Activated T-cell treated with anti-CD3 and anti-CD28 coated beads for 24 hours (primary cell): ENCODE data around the gene SMIM35.
"Not testable (repeated sequence)": the region's sequence is repeated elsewhere in the genome, so short reads cannot be mapped to it uniquely, and the experiment has no call there.

Source experiments
- DNase-seq: peaks from one replicate; pipeline ENCODE4 v3.0.0-alpha.2; 2020; ENCODE audit warnings: low read depth

The SMIM35 gene

DNA sequence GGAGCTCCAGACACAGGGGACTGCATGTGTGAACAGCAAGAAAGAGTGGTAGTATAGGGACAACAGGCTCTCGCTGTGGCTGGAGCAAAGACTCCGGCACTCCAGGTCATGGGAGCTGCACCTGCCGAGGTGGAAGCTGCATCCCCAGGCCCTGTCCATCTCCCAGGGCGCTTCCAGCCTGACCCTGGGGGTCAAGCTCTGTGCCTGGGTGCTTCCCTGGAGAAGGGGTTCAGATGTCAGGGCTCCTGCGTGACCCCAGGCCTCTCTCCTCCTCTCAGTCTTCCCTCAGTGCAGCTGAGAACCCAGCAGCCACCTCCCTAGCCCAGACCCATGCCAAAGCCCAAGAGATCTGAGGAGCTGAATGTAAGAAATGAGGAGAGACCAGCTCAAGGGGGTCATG is 6.5 kb downstream of the SMIM35 start:
- no peak for DNase-seq

GRCh38 chr11:118079491-118079890 is 7.3 kb downstream of the SMIM35 start:
- DNase-seq: no peak

- DNase-seq: no peak
Measured at GRCh38 chr11:118078911-118079411, 7.8 kb downstream of the SMIM35 start.

- no peak for DNase-seq
Measured at GRCh38 chr11:118076754-118077281, 9.9 kb downstream of the SMIM35 start, which contains the start of gene TMPRSS4. Gene TMPRSS4, plus strand, starts transcription at chr11:118077078. Its CDS starts 225 bp downstream, at chr11:118077303.

DNA sequence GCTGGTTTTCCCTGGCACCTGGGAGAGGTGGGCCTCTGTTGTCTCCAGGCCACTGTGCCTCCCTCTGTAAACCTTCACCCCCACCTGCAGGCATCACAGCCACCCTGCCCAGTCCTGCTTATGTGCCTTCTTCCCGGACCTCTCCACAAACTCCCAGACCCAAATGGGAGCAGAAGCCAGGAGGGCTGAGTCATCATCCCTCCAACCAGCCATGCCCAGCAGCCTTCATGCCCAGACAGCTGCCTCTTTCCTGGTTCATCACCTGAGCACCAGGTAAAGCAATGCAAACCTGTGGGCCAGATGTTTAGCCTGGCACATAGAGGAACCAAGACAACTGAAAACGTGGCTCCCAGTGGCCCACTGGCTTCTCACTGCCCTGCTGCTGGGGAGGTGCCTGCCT is 12.0 kb downstream of the SMIM35 start:
- no peak for DNase-seq

DNA sequence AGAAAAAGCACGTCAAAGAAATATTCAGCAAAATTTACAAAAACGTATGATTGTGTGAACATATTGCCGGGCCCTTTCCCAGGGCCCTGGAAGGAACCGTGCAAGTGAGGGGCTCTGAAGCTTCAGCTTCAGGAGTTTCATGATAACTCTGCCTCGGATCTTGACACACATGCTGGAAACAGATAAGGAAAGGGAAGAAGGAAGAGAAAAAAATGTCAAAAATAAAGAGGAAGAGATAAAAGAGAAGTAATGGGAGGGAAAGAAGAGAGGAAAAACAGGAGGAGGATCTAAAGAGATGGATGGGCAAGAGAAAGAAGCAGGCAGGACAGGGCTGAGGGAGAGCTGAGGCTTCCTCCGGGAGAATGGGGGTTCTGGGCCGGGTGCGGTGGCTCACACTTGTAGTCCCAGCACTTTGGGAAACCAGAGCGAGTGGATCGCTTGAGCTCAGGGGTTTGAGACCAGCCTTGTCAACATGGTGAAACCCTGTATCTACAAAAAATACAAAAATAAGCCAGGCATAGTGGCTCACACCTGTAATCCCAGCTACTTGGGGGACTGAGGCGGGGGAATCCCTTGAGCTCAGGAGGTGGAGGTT is 12.6 kb downstream of the SMIM35 start:
- no peak for DNase-seq

- no peak for DNase-seq
Measured at GRCh38 chr11:118073554-118073953, 13.2 kb downstream of the SMIM35 start.

GRCh38 chr11:118071416-118072030 is 15.2 kb downstream of the SMIM35 start:
- no peak for DNase-seq

GRCh38 chr11:118068945-118069612 is 17.7 kb downstream of the SMIM35 start:
- DNase-seq: no peak

- no peak for DNase-seq
Measured at GRCh38 chr11:118068206-118068944, 18.4 kb downstream of the SMIM35 start.

- DNase-seq: no peak
Measured at GRCh38 chr11:118067006-118067405, 19.8 kb downstream of the SMIM35 start.

DNA sequence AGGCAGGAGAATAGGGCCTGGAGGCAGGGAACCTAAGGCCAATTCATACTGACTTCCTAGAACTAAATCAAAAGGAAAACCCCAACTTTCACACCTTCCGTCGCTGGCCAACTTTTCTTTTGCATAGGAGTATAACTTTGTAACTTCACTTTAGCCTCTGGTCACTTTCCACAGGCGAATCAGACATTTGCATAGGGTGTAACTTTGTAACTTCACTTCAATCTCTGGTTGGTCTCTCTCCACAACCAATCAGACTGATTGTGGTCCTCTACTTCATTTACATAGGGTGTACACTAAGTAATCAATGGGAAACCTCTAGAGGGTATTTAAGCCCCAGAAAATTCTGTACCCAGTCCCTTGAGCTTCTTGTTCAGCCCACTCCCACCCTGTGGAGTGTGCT is 21.4 kb downstream of the SMIM35 start:
- no peak for DNase-seq

GRCh38 chr11:118064956-118065355 is 21.8 kb downstream of the SMIM35 start:
- DNase-seq: no peak

DNA sequence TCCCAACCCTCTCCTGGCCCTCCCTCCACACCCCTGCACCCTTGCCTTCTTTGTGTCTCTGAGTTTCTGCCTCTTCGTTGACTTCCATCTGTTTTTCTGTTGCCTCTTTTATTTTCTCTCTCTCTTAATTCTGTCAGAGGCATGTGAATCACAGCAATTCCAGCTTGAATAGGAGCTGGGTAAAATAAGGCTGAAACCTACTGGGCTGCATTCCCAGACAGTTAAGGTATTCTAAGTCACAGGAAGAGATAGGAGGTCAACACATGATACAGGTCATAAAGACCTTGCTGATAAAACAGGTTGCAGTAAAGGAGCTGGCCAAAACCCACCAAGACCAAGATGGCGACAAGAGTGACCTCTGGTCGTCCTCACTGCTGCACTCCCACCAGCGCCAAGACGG is 24.1 kb downstream of the SMIM35 start:
- not testable (repeated sequence) for DNase-seq

- DNase-seq: not testable (repeated sequence)
Measured at GRCh38 chr11:118062181-118062580, 24.6 kb downstream of the SMIM35 start.

DNA sequence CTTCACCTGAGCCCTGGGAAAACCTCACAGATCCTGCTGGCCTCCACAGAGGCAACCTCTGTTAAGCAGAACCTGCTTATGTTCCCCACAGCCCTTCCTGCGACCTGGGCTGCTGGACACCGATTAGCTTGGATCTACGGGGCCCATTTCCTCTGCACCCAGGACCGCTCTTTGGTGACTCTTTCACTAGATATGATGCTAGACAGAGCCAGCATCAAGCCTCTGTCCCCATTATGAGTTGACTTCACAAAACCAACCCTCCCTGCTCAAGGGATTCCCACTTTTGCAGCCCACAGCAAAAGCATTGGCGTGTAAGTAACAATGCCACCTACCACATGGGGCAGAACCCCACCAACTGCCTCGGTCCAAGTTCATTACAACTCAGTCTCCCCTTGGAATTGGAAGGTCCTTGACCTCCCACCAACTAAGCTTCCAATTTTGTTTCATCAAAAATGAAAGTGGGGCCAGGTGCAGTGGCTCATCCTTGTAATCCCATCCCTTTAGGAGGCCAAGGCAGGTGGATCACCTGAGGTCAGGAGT is 25.1 kb downstream of the SMIM35 start:
- no peak for DNase-seq

- DNase-seq: no peak
Measured at GRCh38 chr11:118060869-118061268, 25.9 kb downstream of the SMIM35 start.

- no peak for DNase-seq
Measured at GRCh38 chr11:118060081-118060661, 26.6 kb downstream of the SMIM35 start.

DNA sequence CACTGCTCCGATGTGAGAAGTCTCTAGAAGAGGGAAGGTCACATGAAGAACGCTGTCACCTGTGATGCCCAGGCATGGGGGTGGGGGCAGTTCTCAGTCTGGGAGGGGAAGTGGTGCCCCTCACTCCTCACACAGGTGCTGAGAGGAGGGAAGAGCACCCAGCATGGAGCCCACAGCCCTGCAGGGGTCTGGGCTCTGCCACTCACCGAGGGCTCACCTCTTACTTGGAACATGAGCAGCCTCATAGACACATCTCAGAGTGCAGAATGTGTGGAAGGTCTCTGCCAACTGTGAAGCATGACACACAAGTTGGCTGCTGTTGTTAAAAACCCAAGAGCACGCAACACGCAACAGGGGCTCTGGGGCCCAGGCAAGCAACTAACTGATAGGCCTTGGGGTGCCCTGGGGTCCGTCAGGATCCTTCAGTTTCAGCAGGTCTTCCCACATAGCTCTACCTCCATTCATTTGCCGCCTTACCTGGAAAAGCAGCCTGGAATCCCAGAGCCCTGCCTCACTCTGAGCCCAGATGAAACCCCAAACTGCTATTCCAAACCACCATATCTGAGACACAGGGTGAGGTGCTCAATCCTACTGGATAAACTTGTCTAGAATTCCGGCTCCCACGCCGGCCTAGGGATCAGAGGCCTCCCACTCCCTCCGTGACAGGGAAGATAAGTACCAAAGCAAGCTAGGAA is 27.4 kb downstream of the SMIM35 start:
- DNase-seq: no peak

GRCh38 chr11:118058311-118059245 is 28.2 kb downstream of the SMIM35 start:
- DNase-seq: no peak
